Body of pancreas (tissue), 4 donors: ENCODE measurements around the gene PRG2. TPM values are rescaled to one million over a fixed set of nuclear protein-coding genes. Genes with fewer than 3 reads are reported as not detected.
A peak's percentile ranks its signal among the peaks of the same experiment; 100 is the strongest.

Source experiments
- ATAC-seq: fragments of 150-250 bp; one replicate; pipeline ENCODE4 v1.9.1; 2016
- DNase-seq, 4 donors: peaks; one replicate each; pipeline ENCODE4 v3.0.0-alpha.2; 2019
- H3K27ac ChIP-seq, 4 donors: fragments of 200-600 bp; sonication (generic); 1 replicate in 3 of 4; 2 replicates in 1 of 4; pipeline versions ENCODE4 v1.5.1 to v1.6.1; 2016 to 2019; ENCODE audit warnings: mild to moderate bottlenecking in 1 of 4, mixed read lengths in 1 of 4, moderate library complexity in 1 of 4
- H3K27me3 ChIP-seq, 2 donors: fragments of 200-600 bp; sonication (generic); one replicate each; pipeline ENCODE4 v1.6.0; 2016; ENCODE audit warnings: mild to moderate bottlenecking in 1 of 2
- H3K36me3 ChIP-seq, 2 donors: fragments of 200-600 bp; sonication (generic); replicated peaks in 1 of 2; 2 replicates each; pipeline ENCODE4 v1.5.1; 2016; ENCODE audit warnings: low read depth in 2 of 2; ENCODE audit not compliant: insufficient read depth in 1 of 2
- H3K4me1 ChIP-seq: fragments of 200-600 bp; sonication (generic); one replicate; pipeline ENCODE4 v1.6.0; 2016
- H3K4me3 ChIP-seq, 2 donors: fragments of 200-600 bp; sonication (generic); 1 replicate in 1 of 2; 2 replicates in 1 of 2; pipeline ENCODE4 v1.5.1; 2016 to 2019
- H3K9me3 ChIP-seq, 3 donors: fragments of 200-600 bp; sonication (generic); 1 replicate in 2 of 3; 2 replicates in 1 of 3; pipeline ENCODE4 v1.5.1; 2016
- POLR2A ChIP-seq, 3 donors: fragments of 450-650 bp; IDR thresholded peaks; one replicate each; pipeline ENCODE4 v1.6.1; 2016; ENCODE audit warnings: antibody characterized with exemption in 3 of 3, mild to moderate bottlenecking in 2 of 3
- WGBS, 2 donors: methylation state at CpG; one replicate each; pipeline ENCODE4 v1.1.5; 2017; 5-methylcytosine and 5-hydroxymethylcytosine counted together
- intact Hi-C: fragments of 100-400 bp; cut with DNase I; formaldehyde crosslinking; loops from one replicate; pipeline ENCODE4 v1.15.1; 2023
- total RNA-seq, 2 donors: library from RNA; depleted of rRNA; stranded (reverse); fragments of >200 nt; gene quantifications; one replicate each; pipeline ENCODE4 v1.1.0, GENCODE V29; 2016
- TF ChIP-seq, protein P1 (sequence below), 7 experiments: fragments of 450-650 bp in 4 of 7; fragments of 200-600 bp in 3 of 7; sonication (generic) in 3 of 7; IDR thresholded peaks; one replicate each; pipeline ENCODE4 v1.5.1; 2016 to 2019; ENCODE audit warnings: antibody characterized with exemption in 7 of 7

Gene PRG2
- total RNA-seq, 2 donors from 2014 or later = not detected

DNA sequence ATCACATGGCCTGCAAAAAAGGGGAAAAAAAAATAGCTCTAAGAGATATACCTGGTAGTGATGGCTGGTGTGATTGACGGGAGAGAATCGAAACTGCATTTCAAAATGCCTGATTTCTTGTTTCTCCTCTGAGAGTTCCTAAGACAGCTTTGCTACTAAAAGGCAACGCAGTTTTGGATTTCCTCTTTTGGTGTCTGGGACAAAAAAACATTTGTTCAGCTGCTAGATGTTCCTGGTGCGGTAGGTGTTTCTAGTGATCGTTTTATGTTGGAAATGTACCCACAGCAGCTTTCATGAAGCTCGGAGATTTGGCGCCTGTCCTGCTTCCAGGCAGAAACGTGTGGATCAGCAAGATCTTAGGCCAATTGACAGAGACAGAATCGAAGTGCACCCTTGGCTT, 34.2 kb downstream of the PRG2 start:
- TF ChIP-seq, protein P1, sequence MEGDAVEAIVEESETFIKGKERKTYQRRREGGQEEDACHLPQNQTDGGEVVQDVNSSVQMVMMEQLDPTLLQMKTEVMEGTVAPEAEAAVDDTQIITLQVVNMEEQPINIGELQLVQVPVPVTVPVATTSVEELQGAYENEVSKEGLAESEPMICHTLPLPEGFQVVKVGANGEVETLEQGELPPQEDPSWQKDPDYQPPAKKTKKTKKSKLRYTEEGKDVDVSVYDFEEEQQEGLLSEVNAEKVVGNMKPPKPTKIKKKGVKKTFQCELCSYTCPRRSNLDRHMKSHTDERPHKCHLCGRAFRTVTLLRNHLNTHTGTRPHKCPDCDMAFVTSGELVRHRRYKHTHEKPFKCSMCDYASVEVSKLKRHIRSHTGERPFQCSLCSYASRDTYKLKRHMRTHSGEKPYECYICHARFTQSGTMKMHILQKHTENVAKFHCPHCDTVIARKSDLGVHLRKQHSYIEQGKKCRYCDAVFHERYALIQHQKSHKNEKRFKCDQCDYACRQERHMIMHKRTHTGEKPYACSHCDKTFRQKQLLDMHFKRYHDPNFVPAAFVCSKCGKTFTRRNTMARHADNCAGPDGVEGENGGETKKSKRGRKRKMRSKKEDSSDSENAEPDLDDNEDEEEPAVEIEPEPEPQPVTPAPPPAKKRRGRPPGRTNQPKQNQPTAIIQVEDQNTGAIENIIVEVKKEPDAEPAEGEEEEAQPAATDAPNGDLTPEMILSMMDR (IDR thresholded peaks at IDR 0.05) = no peak
- no peak for TF ChIP-seq POLR2A (IDR thresholded peaks at IDR 0.05)
- Histone ChIP-seq H3K4me3 (no peak overlapping the region), H3K4me1 (peaks cover 38% of the 10 kb centered on the region), H3K27me3 (no peaks in the 10 kb centered on the region), H3K9me3 (no peaks in the 10 kb centered on the region), H3K27ac (peak overlapping the region in 2 of 4 donors; percentile 28 to 42), H3K36me3 (no peaks in the 10 kb centered on the region)
- DNase-seq (peak in 1 of 4 donors; percentile 29), ATAC-seq (no peak)
- intact Hi-C loops = loop anchor here (10.0 kb wide), 1 partner anchor 289 kb away; the partner anchor contains the start of gene YPEL4
- WGBS, 2 donors = 31 to 34% methylated on average over 9 of the region's 9 CpGs

DNA sequence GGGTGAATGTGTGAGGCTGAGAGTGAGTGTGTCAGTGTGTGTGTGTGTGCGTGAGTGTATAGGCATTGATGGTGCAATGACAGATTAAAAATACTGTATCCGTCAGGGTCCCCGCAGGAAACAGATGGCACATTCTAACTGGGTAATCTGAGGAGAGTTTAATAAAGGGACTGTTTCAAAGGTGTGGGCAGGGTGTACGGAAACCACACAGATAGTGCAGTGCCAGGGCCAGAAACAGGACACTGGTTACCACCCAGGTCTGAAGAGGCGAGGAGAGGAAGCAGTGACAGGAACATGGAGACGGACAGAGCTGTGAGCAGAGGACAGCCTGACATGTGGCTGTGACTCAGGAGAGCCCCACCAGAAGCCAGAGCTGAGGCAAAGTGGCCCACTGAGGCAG, 35.8 kb downstream of the PRG2 start:
- DNase-seq (no peak), ATAC-seq (no peak)
- Histone ChIP-seq H3K27ac (no peak overlapping the region), H3K36me3 (no peaks in the 10 kb centered on the region), H3K4me1 (peaks cover 33% of the 10 kb centered on the region), H3K4me3 (no peak overlapping the region), H3K27me3 (no peaks in the 10 kb centered on the region), H3K9me3 (no peaks in the 10 kb centered on the region)
- intact Hi-C loops = loop anchor here (10.0 kb wide), 1 partner anchor 290 kb away; the partner anchor contains the start of gene YPEL4
- TF ChIP-seq POLR2A (IDR thresholded peaks at IDR 0.05) = no peak
- TF ChIP-seq, protein P1 (IDR thresholded peaks at IDR 0.05) = no peak
- WGBS, 2 donors = 74 to 83% methylated on average over 6 of the region's 6 CpGs

DNA sequence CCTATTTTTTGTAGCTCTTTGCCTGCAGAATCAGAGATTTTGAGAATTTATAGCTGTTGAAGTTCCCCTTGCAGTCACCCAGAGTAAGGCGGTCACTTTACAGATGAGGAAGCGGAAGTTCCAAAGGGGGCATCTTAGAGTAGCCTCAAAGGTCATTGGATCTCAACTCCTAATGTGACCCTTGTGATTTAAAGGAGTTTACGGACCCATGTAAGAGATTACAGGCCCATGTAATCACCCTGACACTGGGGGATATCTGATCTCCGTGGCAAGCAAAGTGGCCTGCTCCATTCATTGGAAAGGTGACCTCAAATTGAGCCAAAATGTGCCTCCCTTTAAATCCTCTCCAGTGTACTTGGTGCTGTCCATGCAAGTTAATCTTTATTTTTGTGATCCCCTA, 36.6 kb downstream of the PRG2 start:
- 70 to 88% methylated on average over 4 of the region's 4 CpGs for WGBS, 2 donors
- H3K4me3 ChIP-seq = no peak overlapping the region
- H3K9me3 ChIP-seq = no peaks in the 10 kb centered on the region
- no peaks in the 10 kb centered on the region for H3K27me3 ChIP-seq
- no peak for ATAC-seq
- TF ChIP-seq, protein P1 (IDR thresholded peaks at IDR 0.05) = no peak
- no peak for TF ChIP-seq POLR2A (IDR thresholded peaks at IDR 0.05)
- intact Hi-C loops = loop anchor here (10.0 kb wide), 1 partner anchor 291 kb away; the partner anchor contains the start of gene YPEL4
- H3K36me3 ChIP-seq = no peaks in the 10 kb centered on the region
- H3K4me1 ChIP-seq = peaks cover 24% of the 10 kb centered on the region
- DNase-seq = no peak
- H3K27ac ChIP-seq = no peak overlapping the region

DNA sequence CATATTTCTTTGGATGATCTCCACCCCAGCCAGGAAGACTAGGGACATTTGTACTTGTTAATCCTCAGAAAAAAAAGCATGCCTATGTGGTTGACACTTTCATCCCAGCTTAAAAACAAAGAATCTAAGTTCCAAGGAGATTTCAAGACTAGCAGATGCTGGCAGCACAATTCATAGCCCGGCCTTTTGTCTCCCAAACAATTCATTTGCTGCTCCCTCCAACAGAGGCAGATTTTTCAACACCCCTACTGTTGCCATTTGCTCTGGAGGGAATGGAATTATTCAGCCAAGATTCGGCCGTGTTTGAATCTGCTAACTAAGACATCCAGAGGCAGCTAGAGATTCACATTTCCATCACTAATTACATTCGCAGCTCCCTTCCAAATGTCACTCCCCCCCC, 37.0 kb downstream of the PRG2 start:
- DNase-seq (no peak), ATAC-seq (no peak)
- intact Hi-C loops = loop anchor here (10.0 kb wide), 1 partner anchor 291 kb away; the partner anchor contains the start of gene YPEL4
- H3K4me3 ChIP-seq = no peak overlapping the region
- no peak overlapping the region for H3K27ac ChIP-seq
- no peaks in the 10 kb centered on the region for H3K36me3 ChIP-seq
- 60 to 62% methylated on average over 4 of the region's 4 CpGs for WGBS, 2 donors
- TF ChIP-seq, protein P1 (IDR thresholded peaks at IDR 0.05) = no peak
- no peak for TF ChIP-seq POLR2A (IDR thresholded peaks at IDR 0.05)
- H3K27me3 ChIP-seq = no peaks in the 10 kb centered on the region
- no peaks in the 10 kb centered on the region for H3K9me3 ChIP-seq
- peaks cover 20% of the 10 kb centered on the region for H3K4me1 ChIP-seq

DNA sequence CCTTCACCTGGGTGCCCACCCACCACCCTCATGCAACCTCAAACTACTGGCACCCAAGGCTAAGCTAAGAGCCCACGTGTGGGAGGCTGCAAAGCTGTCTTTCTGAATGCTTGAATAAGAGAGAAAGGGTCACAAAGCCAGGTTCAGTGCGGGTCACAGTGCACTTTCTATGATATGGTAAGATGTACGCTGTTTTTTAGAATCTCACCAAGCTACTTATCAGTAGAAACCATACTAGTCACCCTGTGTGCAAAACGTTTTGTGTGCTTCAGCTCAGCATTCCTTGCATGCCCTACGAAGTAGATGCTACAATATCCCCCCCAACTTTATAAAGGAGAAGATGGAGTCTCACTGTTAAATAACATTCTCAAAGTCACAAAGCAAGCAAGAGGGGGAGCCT, 37.4 kb downstream of the PRG2 start:
- peaks cover 17% of the 10 kb centered on the region for H3K4me1 ChIP-seq
- H3K9me3 ChIP-seq = no peaks in the 10 kb centered on the region
- DNase-seq = no peak
- no peaks in the 10 kb centered on the region for H3K27me3 ChIP-seq
- no peak overlapping the region for H3K27ac ChIP-seq
- WGBS, 2 donors = 61 to 66% methylated on average over 5 of the region's 5 CpGs
- no peak overlapping the region for H3K4me3 ChIP-seq
- no peak for ATAC-seq
- intact Hi-C loops = loop anchor here (10.0 kb wide), 1 partner anchor 292 kb away; the partner anchor contains the start of gene YPEL4
- no peak for TF ChIP-seq POLR2A (IDR thresholded peaks at IDR 0.05)
- TF ChIP-seq, protein P1 (IDR thresholded peaks at IDR 0.05) = no peak
- H3K36me3 ChIP-seq = no peaks in the 10 kb centered on the region
